Activated CD8-positive, alpha-beta memory T cell treated with anti-CD3 and anti-CD28 coated beads, Interleukin-2, amount 50 U/mL, for 4 hours (primary cell): ENCODE results near the gene PLSCR1.
A peak's percentile ranks its signal among the peaks of the same experiment; 100 is the strongest.

Experiments
- DNase-seq: peaks from one replicate; pipeline ENCODE4 v3.0.0-alpha.2; 2020

Gene PLSCR1, protein sequence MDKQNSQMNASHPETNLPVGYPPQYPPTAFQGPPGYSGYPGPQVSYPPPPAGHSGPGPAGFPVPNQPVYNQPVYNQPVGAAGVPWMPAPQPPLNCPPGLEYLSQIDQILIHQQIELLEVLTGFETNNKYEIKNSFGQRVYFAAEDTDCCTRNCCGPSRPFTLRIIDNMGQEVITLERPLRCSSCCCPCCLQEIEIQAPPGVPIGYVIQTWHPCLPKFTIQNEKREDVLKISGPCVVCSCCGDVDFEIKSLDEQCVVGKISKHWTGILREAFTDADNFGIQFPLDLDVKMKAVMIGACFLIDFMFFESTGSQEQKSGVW

DNA sequence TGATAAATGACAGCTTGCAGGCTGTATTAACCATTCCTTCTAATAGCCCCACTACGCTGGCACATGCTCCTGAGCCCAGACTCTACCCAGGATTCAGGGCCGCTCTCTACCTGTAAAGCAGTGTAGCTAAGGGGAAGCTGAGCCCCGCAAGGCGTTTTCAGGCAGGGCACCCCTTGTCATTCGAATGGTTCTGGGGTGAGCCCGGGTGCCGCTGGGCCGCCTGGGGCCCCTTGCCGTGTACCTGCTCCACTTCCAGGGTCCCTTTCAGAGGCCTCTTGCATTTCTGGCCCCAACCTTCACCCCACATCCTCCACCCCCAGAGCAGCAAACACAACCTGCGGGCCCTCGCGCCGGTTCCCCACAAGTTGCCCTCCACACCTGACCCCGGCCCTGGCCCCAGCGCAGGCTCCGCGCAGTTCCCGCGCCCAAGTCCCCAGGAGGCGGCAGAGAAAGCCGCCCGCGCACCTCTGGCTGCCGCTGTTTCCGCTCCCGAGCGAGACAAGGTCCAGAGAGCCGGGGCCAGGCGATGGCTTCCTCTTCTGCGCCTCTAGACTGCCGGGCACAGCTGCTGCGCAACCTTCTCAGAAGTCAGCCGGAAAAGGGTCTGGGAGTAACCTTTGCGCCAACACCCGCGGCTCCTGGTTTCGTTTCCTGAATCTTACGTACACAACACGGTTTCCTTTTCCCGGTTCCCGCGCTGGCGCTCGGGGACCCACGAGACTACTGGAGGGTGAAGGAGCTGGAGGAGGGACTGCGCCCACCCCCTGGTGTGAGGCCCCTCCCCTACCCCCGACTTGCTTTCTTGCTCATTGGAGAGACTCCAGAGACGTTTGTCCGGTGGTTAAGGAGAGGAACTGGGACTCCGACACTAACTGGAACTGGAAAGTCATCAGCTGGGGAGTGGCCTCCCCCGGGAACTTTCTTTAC, at the start of gene PLSCR1:
Gene PLSCR1 (minus strand): TSS at position 606 of the 927 bp plus-strand sequence. CDS start 8,055 bp downstream, outside the sequence.
- peak; percentile 66 for DNase-seq

DNA sequence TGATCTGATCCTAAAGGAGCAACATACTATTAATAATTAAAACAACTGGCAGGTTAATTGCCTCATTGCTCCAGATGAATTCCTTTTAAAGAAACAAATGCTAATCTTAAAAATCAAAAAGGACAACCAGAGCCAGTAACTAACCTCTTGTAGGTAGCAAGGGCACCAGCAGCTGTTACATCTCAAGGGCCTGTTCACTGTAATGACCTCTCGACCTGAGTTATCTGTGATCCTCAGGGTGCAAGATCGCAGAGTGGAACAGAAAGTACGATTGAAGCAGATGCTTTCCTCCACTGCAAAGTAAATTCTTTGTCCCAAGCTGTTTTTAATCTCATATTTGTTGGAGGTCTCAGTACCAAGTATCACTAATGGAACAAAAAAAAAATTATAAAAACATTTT, 49.4 kb upstream of the PLSCR1 start:
- no peak for DNase-seq

DNA sequence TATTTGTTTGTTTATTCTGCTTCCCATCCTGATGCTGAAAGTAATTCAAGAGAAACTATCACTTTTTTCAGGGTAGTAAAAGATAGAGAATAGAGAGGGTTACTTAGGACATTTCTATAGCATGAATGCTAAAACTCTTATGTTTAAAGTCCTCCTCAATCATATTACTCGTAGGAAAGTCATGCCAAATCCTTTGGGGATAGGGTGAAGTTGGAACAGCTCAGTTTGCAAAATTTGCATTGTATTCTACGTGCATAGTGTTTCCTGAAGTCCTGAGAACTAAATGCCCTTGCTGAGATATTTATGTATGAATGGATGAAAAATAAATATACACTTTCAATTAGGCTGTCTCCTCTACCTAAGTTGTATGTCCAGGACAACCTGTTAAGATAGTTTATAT, 46.1 kb upstream of the PLSCR1 start:
- no peak for DNase-seq

DNA sequence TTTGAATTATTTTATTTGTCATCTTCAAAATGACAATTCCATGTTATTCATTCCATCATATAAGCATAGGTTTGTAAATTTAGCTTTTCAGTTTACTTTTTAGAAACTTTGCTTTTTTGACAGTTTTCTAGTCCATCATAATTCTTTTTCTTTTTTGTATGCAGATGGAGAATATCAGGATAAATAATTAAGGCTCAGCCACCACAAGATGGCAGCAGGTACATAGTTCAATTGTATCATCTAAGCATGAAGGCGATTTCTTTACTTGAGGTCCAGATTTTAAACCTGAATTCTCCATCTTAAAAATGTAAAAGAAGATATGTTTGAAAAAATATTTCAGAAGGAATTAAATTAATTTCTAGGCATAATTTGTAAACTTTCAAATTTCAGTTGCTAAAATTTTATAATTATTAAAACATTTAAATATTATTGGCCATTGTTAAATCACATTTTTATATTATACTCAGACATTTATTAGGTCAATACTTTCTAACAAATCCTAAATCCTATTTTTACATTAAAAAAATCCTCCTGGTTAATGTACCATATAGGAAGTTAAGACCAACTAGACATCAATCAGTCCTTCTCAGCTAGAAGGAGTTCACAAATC, 45.6 kb upstream of the PLSCR1 start:
- DNase-seq: no peak

DNA sequence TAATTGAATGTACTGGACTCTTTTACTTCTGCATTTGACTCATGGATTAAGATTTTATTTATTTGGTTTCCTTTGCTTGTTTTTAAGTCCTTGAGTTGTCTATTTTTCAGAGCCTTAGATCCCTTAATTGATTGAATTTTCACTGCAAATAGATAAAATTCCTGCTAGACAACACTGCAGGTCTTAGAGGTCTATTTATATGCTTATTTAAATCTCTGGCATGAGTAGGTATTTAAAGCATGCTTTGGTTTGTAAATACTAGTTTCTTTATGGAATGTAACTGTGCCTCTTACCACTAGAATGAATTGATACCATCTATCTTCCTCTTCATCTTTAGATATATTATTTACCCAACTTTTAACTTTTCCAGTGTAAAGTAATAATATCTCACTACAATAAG, 40.7 kb upstream of the PLSCR1 start:
- no peak for DNase-seq

DNA sequence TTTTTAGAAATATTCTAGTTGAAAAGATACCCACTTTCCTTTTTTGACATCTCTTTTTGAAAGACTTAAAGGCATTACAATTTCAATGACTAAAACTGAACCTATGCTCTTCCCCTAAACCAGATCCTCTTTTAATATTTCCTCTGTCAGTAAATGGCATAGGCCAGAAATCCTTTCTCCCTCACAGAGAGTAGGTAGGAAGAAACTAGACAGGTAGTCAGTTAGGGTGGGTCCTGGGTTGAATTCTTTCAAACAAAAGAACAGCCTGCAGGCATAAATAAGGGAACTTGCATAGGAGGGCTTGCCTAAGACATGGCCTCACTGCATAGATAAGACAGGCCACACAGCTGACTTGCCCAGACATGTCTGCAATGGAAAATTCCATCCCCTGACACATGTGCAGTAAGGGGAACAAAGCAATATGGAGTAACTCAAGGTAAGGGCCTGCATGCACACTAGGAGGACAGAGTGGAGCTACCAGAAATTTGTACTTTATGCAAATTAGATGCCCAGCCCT, 37.6 kb upstream of the PLSCR1 start:
- DNase-seq: no peak

DNA sequence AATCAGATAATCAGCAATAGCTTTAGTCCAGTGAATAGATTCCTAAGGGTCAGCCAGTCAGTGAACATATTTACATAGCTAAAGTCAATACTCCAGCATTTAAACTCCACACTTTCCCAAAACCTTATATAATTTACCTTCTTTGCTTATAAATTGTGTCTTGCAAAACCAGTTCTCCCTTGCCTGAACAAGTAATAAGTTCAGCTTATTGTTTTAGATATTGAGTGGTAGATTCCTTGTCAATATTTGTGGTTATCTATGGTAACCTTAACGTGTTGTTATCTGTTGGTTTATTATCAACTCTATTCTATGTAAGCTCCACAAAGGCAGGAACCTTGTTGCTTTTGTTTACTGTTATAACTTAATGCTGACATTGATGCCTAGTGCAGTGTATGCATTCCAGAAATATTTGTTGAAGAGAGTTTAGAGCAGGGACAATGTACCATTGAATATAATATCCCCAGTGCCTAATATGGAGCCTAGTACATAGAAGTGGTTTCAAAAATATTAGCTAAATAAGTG, 36.7 kb upstream of the PLSCR1 start:
- no peak for DNase-seq

DNA sequence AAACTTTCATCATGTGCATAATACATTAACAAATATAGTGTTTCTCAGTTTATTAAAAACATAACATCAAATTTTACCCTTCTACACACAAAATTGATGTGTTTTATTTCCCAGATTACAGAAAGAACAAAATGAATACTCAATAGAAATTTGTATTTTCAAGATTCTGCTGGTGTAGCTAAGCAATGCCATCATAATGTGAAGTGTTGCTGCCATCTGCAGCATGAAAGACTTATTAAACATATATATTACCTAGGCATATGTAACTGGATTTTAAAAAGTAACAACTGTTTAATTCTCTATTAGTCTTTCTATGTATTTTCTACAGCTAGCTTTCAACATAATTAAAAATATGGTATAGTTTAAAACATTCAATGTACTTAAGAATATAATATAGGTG, 33.3 kb upstream of the PLSCR1 start:
- DNase-seq: peak; percentile 24

DNA sequence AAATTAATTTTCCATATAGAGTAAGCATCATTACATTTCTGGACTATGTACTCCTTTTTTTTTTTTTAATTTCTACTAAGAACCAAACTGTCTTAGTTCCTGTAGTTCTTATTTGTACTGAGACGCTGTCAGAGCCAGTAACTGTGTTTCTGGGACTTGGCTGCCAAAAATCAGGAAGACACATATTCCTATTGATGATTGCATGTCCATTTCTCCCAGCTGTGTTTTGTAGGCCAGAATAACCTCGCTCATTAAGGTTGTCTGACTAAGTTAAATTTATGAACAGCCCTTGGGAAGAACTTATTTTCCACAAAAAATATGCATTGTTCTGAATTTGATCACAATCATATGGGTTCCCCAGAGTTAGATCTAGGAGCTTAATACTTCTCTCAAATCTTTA, 31.2 kb upstream of the PLSCR1 start:
- no peak for DNase-seq

DNA sequence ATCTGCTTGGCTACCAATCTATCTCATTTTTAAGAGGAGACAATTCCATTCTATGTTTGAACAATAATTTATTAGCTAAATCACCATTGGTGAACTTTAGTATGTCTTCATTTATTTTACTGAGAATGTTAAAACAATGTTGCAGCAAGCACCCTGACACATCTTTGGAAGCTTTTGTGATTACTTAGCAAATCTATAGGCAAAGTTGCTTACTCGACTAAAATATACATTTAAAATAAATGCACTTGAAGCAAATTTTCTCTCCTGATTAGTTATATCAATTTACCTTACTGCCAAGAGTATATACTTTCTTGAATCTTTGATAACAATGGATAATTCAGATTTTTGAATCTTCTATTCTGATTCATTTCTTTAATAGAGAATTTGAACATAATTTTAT, 29.8 kb upstream of the PLSCR1 start:
- DNase-seq: no peak

DNA sequence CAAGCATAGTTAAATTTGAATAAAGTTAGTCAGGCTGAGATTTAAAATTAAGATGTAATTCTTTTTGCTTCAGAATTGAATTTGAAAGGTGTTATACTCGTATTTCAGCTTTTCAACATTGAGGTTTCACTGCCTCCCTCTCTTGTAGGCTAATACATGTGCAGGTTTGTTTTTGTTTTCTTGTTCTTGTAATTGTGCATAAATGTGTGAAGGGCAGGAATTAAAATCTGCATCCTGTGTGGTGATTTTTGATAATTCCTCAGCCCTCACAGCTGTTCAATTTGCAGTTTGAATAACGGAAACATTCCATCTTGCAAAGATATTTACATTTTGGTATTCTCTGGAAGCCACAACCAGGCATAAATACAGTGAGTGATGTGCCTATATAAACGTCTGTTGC, 24.9 kb upstream of the PLSCR1 start:
- DNase-seq: no peak

DNA sequence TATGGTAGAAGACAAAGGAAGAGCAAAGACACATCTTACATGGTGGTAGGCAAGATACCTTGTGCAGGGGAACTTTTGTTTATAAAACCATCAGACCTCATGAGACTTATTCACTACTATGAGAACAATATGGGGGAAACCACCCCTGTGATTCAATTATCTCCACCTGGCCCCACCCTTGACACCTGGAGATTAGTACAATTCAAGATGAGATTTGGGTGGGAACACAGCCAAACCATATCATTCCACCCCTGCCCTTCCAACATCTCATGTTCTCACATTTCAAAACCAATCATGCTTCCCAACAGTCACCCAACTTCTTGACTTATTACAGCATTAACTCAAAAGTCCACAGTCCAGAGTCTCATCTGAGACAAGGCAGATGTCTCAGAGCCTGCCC, 21.7 kb upstream of the PLSCR1 start:
- no peak for DNase-seq

DNA sequence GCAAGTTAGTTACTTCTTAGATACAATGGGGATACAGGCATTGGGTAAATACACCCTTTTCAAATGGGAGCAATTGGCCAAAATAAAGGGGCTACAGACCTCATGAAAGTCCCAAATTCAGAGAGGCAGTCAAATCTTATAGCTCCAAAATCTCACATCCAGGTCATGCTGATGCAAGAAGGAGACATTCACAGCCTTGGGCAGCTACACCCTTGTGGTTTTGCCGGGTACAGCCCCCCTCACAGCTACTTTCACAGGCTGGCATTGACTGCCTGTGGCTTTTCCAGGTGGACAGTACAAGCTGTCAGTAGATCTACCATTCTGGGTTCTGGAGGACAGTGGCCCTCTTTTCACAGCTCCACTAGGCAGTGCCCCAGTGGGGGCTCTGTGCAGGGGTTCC, 17.5 kb upstream of the PLSCR1 start:
- DNase-seq: no peak

DNA sequence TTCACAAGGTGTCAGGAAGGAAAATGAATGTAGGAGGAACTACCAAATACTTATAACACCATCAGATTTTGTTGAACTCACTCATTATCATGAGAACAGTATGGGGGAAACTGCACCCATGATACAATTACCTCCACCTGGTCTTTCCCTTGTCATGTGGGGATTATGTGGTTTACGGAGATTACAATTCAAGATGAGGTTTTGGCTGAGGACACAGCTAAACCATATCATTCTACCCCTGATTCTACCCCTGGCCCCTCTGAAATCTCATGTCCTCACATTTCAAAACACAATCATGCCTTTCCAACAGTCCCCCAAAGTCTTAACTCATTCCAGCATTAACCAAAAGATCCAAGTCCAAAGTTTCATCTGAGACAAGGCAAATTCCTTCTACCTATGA, 17.1 kb upstream of the PLSCR1 start:
- no peak for DNase-seq

DNA sequence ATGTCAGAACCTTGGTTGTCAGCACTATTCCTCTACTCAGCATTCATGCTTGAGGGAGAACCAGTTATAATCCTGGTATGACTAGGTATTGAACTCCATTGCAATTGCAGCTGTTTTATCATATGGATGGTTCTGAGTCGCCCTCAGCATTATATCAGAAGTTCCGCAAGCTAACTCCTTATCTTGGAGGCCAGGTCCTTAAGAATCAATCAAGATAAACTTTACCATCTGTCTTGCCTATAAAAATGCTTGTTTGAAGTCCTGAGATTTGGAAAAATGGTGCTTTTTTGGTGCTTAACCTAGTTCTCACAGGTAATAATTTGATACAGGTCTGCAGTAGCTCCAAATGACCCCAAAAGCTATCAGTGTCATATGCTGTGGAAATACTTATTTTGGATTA, 16.3 kb upstream of the PLSCR1 start:
- no peak for DNase-seq

DNA sequence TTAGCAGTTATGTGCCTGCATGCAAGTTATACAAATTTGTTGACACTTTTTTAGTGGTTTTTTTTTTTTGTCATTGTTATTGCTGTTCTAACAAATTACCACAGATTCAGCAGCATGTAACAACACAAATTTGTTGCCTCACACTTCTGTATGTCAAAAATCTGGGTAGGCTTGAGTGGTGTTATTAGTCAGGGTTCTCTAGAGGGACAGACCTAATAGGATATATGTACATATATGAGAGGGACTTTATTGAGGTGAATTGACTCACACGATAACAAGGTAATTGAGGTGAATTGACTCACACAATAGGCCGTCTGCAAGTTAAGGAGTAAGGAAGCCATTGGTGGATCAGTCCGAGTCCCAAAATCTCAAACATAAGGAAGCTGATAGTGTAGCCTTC, 15.0 kb upstream of the PLSCR1 start:
- DNase-seq: no peak

DNA sequence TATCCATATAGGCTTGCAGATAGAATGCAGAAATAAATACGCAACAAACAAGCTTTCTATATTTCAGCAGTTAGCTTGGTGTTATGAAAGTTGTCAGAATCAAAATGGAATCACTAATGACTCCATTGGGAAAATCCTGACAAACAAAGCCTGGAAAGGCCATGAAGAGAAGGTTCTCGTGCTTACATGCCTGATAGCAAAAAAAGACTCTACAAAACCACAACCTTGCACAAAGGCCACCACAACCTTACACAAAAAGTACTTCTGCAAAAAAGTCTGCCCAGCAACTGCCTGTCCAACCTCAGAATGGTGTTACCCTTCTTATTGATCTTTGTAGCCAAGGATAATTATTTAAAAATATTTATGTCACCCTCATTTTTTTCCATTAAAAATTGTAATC, 14.4 kb upstream of the PLSCR1 start:
- DNase-seq: no peak

DNA sequence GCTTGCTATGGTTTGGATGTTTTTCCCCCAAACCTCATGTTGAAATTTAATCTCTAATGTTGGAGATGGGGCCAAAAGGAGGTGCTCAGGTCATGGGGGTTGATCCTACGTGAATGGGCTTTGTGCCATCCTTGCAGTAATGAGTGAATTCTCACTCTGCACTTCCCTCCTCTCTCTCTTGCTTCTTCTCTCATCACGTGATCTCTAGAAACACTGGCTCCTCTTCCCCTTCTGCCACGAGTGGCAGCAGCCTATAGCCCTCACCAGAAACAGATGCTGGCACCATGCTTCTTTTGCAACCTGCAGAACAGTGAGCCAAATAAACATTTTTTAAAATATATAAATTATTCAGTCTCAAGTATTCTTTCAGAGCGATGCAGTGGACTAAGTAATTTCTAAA, 13.3 kb upstream of the PLSCR1 start:
- no peak for DNase-seq

DNA sequence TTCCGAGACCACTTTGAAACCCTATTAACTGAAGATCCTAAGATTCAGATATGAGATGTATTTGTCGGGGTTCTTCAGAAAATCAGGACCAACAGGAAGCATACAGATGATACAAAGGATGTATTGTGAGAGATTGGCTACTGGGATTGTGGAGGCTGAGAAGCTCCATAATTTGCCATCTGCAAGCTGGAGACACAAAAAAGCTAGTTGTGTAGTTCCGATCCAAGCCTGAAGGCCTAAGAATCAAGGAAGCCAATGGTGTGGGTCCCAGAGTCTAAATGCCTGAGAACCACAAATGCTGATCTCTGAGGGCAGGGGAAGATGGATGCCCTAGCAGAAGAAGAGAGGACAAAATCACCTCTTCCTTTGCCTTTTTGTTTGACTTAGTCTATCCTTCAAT, 10.9 kb upstream of the PLSCR1 start:
- DNase-seq: no peak

DNA sequence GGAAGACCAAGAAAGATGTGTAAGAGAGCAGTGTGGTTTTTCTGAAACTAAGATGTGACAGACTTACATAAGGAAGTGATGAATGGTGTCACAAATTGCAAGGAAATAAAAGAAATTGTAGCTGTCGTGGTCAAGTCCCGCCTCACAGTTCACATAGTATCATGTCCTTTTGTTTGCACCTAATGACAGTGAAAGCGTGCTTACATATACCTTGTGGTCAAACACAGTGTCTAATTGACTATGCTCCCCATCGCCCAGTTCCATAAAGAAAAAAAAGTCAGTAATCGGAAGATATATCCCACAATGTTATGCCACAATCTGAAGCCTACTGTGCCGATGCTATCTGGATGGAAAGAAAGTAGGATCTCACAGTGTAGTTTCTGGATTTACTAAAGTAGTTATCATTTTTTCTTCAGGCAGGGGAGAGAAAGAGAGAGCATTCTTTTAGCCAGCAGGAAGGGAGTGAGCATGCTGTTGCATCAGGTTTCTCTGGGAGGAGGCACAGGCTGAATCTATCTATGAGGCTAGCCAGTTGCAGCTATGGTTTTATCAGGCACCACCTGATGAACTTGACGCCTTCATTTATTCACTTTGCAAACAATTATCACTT, 9.8 kb upstream of the PLSCR1 start:
- no peak for DNase-seq

DNA sequence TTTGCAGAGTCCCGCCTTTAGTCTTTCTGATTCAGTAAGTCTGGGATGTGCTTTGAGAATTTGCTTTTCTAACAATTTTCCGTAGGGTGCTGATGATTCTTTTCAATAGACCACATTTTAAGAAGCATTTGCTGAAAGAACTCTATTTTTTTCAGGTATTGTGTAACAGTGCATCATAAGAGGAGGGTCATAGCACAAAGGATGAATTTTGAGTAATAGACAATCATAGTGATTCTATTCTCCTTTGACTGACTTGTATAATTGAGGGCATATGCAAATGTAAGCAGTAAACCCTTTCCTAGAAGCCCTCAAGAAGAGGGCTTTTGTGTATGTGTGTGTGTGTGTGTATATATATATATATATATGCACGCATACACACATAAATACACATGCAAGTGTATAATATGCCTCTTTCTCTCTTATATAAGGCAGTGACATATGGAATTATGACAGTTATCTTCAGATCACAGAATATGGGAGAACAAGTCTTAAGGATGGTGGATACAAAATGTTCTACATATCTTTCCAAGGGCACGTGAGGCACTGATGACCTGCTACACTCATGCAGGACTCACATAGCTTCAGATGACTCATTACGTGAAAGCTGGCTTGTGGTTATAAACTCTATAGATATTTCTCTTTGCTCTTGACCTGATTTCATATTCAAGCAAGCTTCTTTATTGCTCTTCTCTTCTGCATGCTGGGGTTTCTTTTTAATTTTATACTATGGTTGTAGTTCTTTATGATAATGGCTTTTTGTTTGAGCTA, 6.5 kb upstream of the PLSCR1 start:
- no peak for DNase-seq

DNA sequence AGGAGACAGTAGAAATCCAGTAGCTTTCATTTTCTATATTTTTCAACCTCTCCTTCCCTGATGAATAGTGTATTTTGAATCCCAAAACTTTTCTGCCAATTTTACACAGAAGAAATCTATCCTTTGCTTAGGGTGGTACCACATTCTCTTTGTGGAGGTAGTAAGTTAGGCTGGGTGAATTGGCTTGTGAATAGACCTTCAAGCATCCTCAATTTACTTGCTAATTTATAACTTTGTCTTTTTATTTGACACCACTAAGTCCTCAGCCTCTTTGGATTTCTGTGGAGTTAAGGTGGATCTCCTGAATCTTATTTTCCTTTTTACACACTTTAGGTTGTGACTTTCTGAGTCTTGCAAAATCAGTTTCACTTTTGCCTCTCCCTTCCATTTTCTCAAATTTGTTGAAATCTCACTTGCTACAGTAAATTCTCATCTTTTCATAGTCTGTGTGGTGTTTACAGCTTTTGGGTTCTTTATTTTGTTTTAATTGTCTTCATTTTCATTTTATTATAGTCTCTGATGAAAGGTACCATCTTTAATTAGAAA, 5.7 kb upstream of the PLSCR1 start:
- DNase-seq: no peak
